BE2C (cell line): Measurements from ENCODE around the gene SP140.

Source experiments
- DNase-seq: peaks from one replicate; pipeline ENCODE4 v3.0.0-alpha.2; 2020
- H3K27me3 ChIP-seq: fragments of 250-450 bp; sonication (Bioruptor Pico); 2 replicates; pipeline ENCODE4 v1.5.1; 2020; ENCODE audit warnings: mild to moderate bottlenecking
- H3K36me3 ChIP-seq: fragments of 250-450 bp; sonication (Bioruptor Pico); 2 replicates; pipeline ENCODE4 v1.5.1; 2020; ENCODE audit warnings: mild to moderate bottlenecking
- H3K4me1 ChIP-seq: fragments of 250-450 bp; sonication (Bioruptor Pico); 2 replicates; pipeline ENCODE4 v1.5.1; 2020
- H3K4me3 ChIP-seq: 2 replicates; pipeline ENCODE4 v1.5.1; 2011; ENCODE audit warnings: low read depth, low read length
- H3K9me3 ChIP-seq: fragments of 250-450 bp; sonication (Bioruptor Pico); 2 replicates; pipeline ENCODE4 v1.5.1; 2020
- TF ChIP-seq, protein P1 (sequence below): IDR thresholded peaks from 2 replicates; pipeline ENCODE4 v1.5.1; 2012; ENCODE audit warnings: mild to moderate bottlenecking, low read depth, low read length

SP140 gene

GRCh38 chr2:230230087-230230486 lies 4.6 kb downstream of the SP140 start:
- Histone ChIP-seq H3K4me3 (no peak overlapping the region), H3K4me1 (no peaks in the 10 kb centered on the region), H3K36me3 (no peaks in the 10 kb centered on the region), H3K27me3 (peaks cover 3% of the 10 kb centered on the region), H3K9me3 (no peaks in the 10 kb centered on the region)
- DNase-seq, result no peak
- TF ChIP-seq, protein P1, sequence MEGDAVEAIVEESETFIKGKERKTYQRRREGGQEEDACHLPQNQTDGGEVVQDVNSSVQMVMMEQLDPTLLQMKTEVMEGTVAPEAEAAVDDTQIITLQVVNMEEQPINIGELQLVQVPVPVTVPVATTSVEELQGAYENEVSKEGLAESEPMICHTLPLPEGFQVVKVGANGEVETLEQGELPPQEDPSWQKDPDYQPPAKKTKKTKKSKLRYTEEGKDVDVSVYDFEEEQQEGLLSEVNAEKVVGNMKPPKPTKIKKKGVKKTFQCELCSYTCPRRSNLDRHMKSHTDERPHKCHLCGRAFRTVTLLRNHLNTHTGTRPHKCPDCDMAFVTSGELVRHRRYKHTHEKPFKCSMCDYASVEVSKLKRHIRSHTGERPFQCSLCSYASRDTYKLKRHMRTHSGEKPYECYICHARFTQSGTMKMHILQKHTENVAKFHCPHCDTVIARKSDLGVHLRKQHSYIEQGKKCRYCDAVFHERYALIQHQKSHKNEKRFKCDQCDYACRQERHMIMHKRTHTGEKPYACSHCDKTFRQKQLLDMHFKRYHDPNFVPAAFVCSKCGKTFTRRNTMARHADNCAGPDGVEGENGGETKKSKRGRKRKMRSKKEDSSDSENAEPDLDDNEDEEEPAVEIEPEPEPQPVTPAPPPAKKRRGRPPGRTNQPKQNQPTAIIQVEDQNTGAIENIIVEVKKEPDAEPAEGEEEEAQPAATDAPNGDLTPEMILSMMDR, result no peak

DNA sequence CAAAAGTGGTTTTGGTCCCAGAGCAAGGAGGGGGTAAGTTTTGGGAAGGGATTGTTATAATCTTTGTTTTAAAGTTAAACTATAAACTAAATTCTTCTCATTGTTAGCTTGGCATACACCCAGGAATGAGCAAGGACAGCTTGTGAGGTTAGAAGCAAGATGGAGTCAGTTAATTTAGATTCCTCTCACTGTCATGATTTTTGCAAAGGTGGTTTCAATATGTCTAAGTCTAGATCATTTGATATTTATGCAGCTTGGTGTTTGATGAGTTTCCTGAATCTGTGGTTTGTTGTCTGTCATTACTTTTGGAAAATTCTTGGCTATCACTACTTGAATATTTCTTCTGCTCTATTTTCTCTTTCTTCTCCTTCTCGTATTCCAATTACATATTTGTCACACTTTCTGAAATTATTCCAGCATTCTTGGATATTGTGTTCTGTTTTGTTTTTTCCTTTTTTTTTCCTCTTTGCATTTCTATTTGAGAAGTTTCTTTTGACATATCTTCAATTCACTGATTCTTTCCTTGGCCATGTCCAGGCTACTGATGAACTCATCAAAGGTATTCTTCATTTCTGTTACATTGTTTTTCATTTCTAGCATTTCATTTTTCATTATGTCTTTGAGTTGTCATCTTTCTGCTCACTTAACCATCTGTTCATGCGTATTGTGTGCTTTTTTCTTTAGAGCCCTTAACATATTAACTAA lies 5.1 kb downstream of the SP140 start:
- Histone ChIP-seq H3K4me1 (no peaks in the 10 kb centered on the region), H3K27me3 (peaks cover 3% of the 10 kb centered on the region), H3K36me3 (no peaks in the 10 kb centered on the region), H3K4me3 (no peak overlapping the region), H3K9me3 (no peaks in the 10 kb centered on the region)
- TF ChIP-seq, protein P1, result no peak
- no peak for DNase-seq

DNA sequence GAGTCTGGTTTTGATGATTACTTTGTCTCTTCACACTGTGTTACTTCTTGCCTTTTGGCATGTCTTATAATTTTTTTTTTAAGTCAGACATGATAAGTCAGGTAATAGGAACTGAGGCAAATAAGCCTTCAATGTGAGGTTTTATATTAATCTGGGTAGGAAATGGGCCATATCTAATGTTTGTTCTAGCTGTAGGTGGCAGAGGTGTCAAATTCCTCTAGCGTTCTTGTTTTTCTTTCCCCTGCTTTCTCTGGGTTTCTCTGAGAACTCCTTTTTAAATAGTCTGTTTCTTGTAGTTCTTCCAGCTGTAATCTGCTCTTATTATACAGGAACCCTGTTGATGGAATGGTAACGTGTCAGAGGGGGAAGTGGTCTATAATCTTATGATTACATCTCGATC lies 5.7 kb downstream of the SP140 start:
- no peak overlapping the region for H3K4me3 ChIP-seq
- no peaks in the 10 kb centered on the region for H3K9me3 ChIP-seq
- H3K36me3 ChIP-seq, result no peaks in the 10 kb centered on the region
- H3K27me3 ChIP-seq, result peaks cover 3% of the 10 kb centered on the region
- H3K4me1 ChIP-seq, result no peaks in the 10 kb centered on the region
- no peak for DNase-seq
- TF ChIP-seq, protein P1, result no peak

- Histone ChIP-seq H3K4me3 (no peak overlapping the region), H3K36me3 (no peaks in the 10 kb centered on the region), H3K9me3 (no peaks in the 10 kb centered on the region), H3K27me3 (no peaks in the 10 kb centered on the region), H3K4me1 (no peaks in the 10 kb centered on the region)
- no peak for DNase-seq
- TF ChIP-seq, protein P1, result no peak
These were observed 8.7 kb downstream of the SP140 start for GRCh38 chr2:230234122-230234722.

GRCh38 chr2:230234845-230235244 lies 9.3 kb downstream of the SP140 start:
- no peak overlapping the region for H3K4me3 ChIP-seq
- H3K36me3 ChIP-seq, result no peaks in the 10 kb centered on the region
- H3K4me1 ChIP-seq, result no peaks in the 10 kb centered on the region
- no peak for DNase-seq
- TF ChIP-seq, protein P1, result no peak
- no peaks in the 10 kb centered on the region for H3K27me3 ChIP-seq
- no peaks in the 10 kb centered on the region for H3K9me3 ChIP-seq

- H3K4me1 ChIP-seq, result no peaks in the 10 kb centered on the region
- no peak for DNase-seq
These were observed 18.7 kb downstream of the SP140 start for GRCh38 chr2:230244211-230244610.

More at GRCh38 chr2:230244211-230244610, 18.7 kb downstream of the SP140 start:
- TF ChIP-seq, protein P1, result no peak
- Histone ChIP-seq H3K4me3 (no peak overlapping the region), H3K27me3 (no peaks in the 10 kb centered on the region), H3K9me3 (no peaks in the 10 kb centered on the region), H3K36me3 (no peaks in the 10 kb centered on the region)
